H9 (cell line): ENCODE results near the gene EML4. TPM values are rescaled to one million over a fixed set of nuclear protein-coding genes. Genes with fewer than 3 reads are reported as not detected.

Experiments
- DNase-seq: peaks from one replicate; pipeline ENCODE4 v3.0.0-alpha.2; 2017
- H2AFZ ChIP-seq: one replicate; pipeline ENCODE4 v1.6.1; 2013; ENCODE audit warnings: mild to moderate bottlenecking, low read length, control low read depth, moderate library complexity
- H2AK5ac ChIP-seq: 2 replicates; pipeline ENCODE4 v1.6.1; 2013; ENCODE audit warnings: low read length, control low read depth, mixed read lengths; ENCODE audit not compliant: insufficient read length
- H2BK120ac ChIP-seq: one replicate; pipeline ENCODE4 v1.6.1; 2013; ENCODE audit warnings: low read depth, mild to moderate bottlenecking, low read length, control low read depth, inconsistent platforms; ENCODE audit not compliant: poor library complexity, severe bottlenecking
- H2BK12ac ChIP-seq: 2 replicates; pipeline ENCODE4 v1.6.1; 2013; ENCODE audit warnings: low read length, control low read depth, mixed read lengths, low read depth; ENCODE audit not compliant: insufficient read length
- H2BK15ac ChIP-seq: 2 replicates; pipeline ENCODE4 v1.6.1; 2013; ENCODE audit warnings: low read depth, low read length, control low read depth
- H2BK20ac ChIP-seq: one replicate; pipeline ENCODE4 v1.6.1; 2013; ENCODE audit warnings: low read depth, mild to moderate bottlenecking, low read length, control low read depth, inconsistent platforms; ENCODE audit not compliant: poor library complexity, severe bottlenecking
- H2BK5ac ChIP-seq: 2 replicates; pipeline ENCODE4 v1.6.1; 2013; ENCODE audit warnings: low read length, control low read depth, mixed read lengths; ENCODE audit not compliant: insufficient read length
- H3K14ac ChIP-seq: 2 replicates; pipeline ENCODE4 v1.6.1; 2013; ENCODE audit warnings: low read length, control low read depth; ENCODE audit not compliant: insufficient read depth
- H3K18ac ChIP-seq: 2 replicates; pipeline ENCODE4 v1.6.1; 2013; ENCODE audit warnings: low read depth, mild to moderate bottlenecking, mixed read lengths, low read length, control low read depth; ENCODE audit not compliant: insufficient read length
- H3K23ac ChIP-seq: 2 replicates; pipeline ENCODE4 v1.6.1; 2013; ENCODE audit warnings: low read length, control low read depth, mixed read lengths, low read depth; ENCODE audit not compliant: insufficient read length
- H3K23me2 ChIP-seq: 2 replicates; pipeline ENCODE4 v1.6.1; 2013; ENCODE audit warnings: low read depth, mild to moderate bottlenecking, mixed read lengths, low read length, control low read depth; ENCODE audit not compliant: insufficient read length, poor library complexity, severe bottlenecking
- H3K27ac ChIP-seq: 2 replicates; pipeline ENCODE4 v1.5.1; 2013; ENCODE audit warnings: low read length, control low read depth, mixed read lengths, low read depth; ENCODE audit not compliant: insufficient read length
- H3K27me3 ChIP-seq: 2 replicates; pipeline ENCODE4 v1.6.1; 2013; ENCODE audit warnings: low read length, control low read depth, inconsistent platforms; ENCODE audit not compliant: insufficient read depth
- H3K4ac ChIP-seq: 2 replicates; pipeline ENCODE4 v1.6.1; 2013; ENCODE audit warnings: low read depth, mild to moderate bottlenecking, control low read depth, inconsistent platforms, low read length, moderate library complexity
- H3K4me1 ChIP-seq: 2 replicates; pipeline ENCODE4 v1.6.1; 2013; ENCODE audit warnings: low read length, control low read depth, inconsistent platforms; ENCODE audit not compliant: insufficient read depth
- H3K4me2 ChIP-seq: 2 replicates; pipeline ENCODE4 v1.6.1; 2013; ENCODE audit warnings: low read length, control low read depth, mixed read lengths; ENCODE audit not compliant: insufficient read length, insufficient read depth
- H3K56ac ChIP-seq: 2 replicates; pipeline ENCODE4 v1.6.1; 2013; ENCODE audit warnings: low read depth, mild to moderate bottlenecking, mixed read lengths, low read length, control low read depth; ENCODE audit not compliant: insufficient read length
- H3K79me1 ChIP-seq: 2 replicates; pipeline ENCODE4 v1.6.1; 2013; ENCODE audit warnings: low read depth, mild to moderate bottlenecking, moderate library complexity, low read length, control low read depth, inconsistent platforms; ENCODE audit not compliant: insufficient read depth, poor library complexity, severe bottlenecking
- H3K79me2 ChIP-seq: 2 replicates; pipeline ENCODE4 v1.6.1; 2013; ENCODE audit warnings: low read length, control low read depth, inconsistent platforms; ENCODE audit not compliant: insufficient read depth
- H3K9ac ChIP-seq: 2 replicates; pipeline ENCODE4 v1.6.1; 2013; ENCODE audit warnings: low read length, control low read depth, mixed read lengths; ENCODE audit not compliant: insufficient read length; ENCODE audit errors: extremely low read depth
- H3K9me3 ChIP-seq: one replicate; pipeline ENCODE4 v1.6.1; 2013; ENCODE audit warnings: low read depth, low read length, inconsistent platforms; ENCODE audit not compliant: control insufficient read depth
- H3T11ph ChIP-seq: one replicate; pipeline ENCODE4 v1.6.1; 2013; ENCODE audit warnings: mild to moderate bottlenecking, low read length, control low read depth, inconsistent platforms
- H4K20me1 ChIP-seq: one replicate; pipeline ENCODE4 v1.6.1; 2013; ENCODE audit not compliant: control insufficient read depth, insufficient read length, insufficient read depth
- H4K5ac ChIP-seq: 2 replicates; pipeline ENCODE4 v1.6.1; 2013; ENCODE audit warnings: low read depth, mild to moderate bottlenecking, mixed read lengths, low read length, control low read depth; ENCODE audit not compliant: insufficient read length
- H4K8ac ChIP-seq: replicated peaks from 2 replicates; pipeline ENCODE4 v1.6.1; 2013; ENCODE audit warnings: low read length, control low read depth, mixed read lengths, low read depth; ENCODE audit not compliant: insufficient read length
- H4K91ac ChIP-seq: 2 replicates; pipeline ENCODE4 v1.6.1; 2013; ENCODE audit warnings: low read depth, mild to moderate bottlenecking, moderate library complexity, mixed read lengths, low read length, control low read depth; ENCODE audit not compliant: insufficient read length
- H3K27ac Mint-ChIP-seq, 3 experiments: 2 replicates in 2 of 3; 3 replicates in 1 of 3; pipeline ENCODE4 v1.8.0; 2020 to 2021; ENCODE audit warnings: mixed read lengths in 3 of 3, mild to moderate bottlenecking in 1 of 3, moderate library complexity in 1 of 3
- H3K27me3 Mint-ChIP-seq: 2 replicates; pipeline ENCODE4 v1.8.0; 2021; ENCODE audit warnings: low read depth, mild to moderate bottlenecking, moderate library complexity, mixed read lengths
- H3K36me3 Mint-ChIP-seq, 3 experiments: 2 replicates in 2 of 3; 3 replicates in 1 of 3; pipeline ENCODE4 v1.8.0; 2020 to 2021; ENCODE audit warnings: low read depth in 3 of 3, mixed read lengths in 3 of 3; ENCODE audit not compliant: insufficient read depth in 1 of 3
- H3K4me1 Mint-ChIP-seq, 2 experiments: 2 replicates each; pipeline ENCODE4 v1.8.0; 2020; ENCODE audit warnings: mixed read lengths in 2 of 2
- H3K4me3 Mint-ChIP-seq, 2 experiments: 2 replicates in 1 of 2; 3 replicates in 1 of 2; pipeline ENCODE4 v1.8.0; 2020 to 2021; ENCODE audit warnings: mild to moderate bottlenecking in 2 of 2, mixed read lengths in 2 of 2, moderate library complexity in 1 of 2
- H3K9me3 Mint-ChIP-seq, 2 experiments: 2 replicates in 1 of 2; 3 replicates in 1 of 2; pipeline ENCODE4 v1.8.0; 2020; ENCODE audit warnings: mild to moderate bottlenecking in 2 of 2, mixed read lengths in 2 of 2, moderate library complexity in 1 of 2
- CTCF ChIP-seq: fragments of 200-600 bp; sonication (generic); conservative IDR thresholded peaks from 3 replicates; pipeline ENCODE4 v1.8.0; 2021; ENCODE audit warnings: antibody characterized with exemption, mild to moderate bottlenecking
- WGBS: extraction: QIAGEN DNeasy Blood & Tissue Kit; methylation state at CpG from one replicate; pipeline ENCODE4 v1.1.7; 2013; ENCODE audit warnings: missing lambda C conversion rate, low lambda C conversion rate, mixed read lengths; ENCODE audit not compliant: insufficient read length; ENCODE audit errors: extremely low coverage; 5-methylcytosine and 5-hydroxymethylcytosine counted together
- total RNA-seq: library from RNA; stranded (reverse); gene quantifications from 2 replicates; pipeline ENCODE4 v1.2.1, GENCODE V29; 2021

Gene EML4
- total RNA-seq, 1 experiment from 2014 or later = 68.6 TPM

GRCh38 chr2:42207826-42208225, 38.7 kb downstream of the EML4 start:
- H4K5ac ChIP-seq = no peak overlapping the region
- H2AK5ac ChIP-seq = no peak overlapping the region
- no peak overlapping the region for H4K91ac ChIP-seq
- no peak overlapping the region for H2BK20ac ChIP-seq
- no peaks in the 10 kb centered on the region for H3K27me3 Mint-ChIP-seq
- no peak overlapping the region for H3K18ac ChIP-seq
- no CpG with 5 or more reads among the region's 5 CpGs for WGBS
- no peak overlapping the region for H2BK120ac ChIP-seq
- no peak for DNase-seq
- no peak overlapping the region for H3K27ac Mint-ChIP-seq
- no peak overlapping the region for H3K9ac ChIP-seq
- H3K79me2 ChIP-seq = peaks cover 5% of the 10 kb centered on the region; the same call in 1 of the 2 replicates
- H3K27me3 ChIP-seq = no peaks in the 10 kb centered on the region
- no peaks in the 10 kb centered on the region for H3K36me3 Mint-ChIP-seq
- H3K9me3 ChIP-seq = no peaks in the 10 kb centered on the region
- no peak overlapping the region for H3K4me2 ChIP-seq
- no peak overlapping the region for H3K56ac ChIP-seq
- no peak for TF ChIP-seq CTCF
- no peak overlapping the region for H3T11ph ChIP-seq
- H3K4ac ChIP-seq = no peak overlapping the region
- no peak overlapping the region for H3K14ac ChIP-seq
- no peaks in the 10 kb centered on the region for H3K23me2 ChIP-seq
- no peak overlapping the region for H3K27ac ChIP-seq
- no peak overlapping the region for H2BK5ac ChIP-seq
- peaks cover 3% of the 10 kb centered on the region for H3K79me1 ChIP-seq
- no peak overlapping the region for H3K4me3 Mint-ChIP-seq
- peaks cover 4 to 7% of the 10 kb centered on the region in 2 experiments; a peak in 3 of 4 replicates for H3K4me1 Mint-ChIP-seq
- H4K20me1 ChIP-seq = no peaks in the 10 kb centered on the region
- H4K8ac ChIP-seq = no peak overlapping the region
- H3K4me1 ChIP-seq = no peaks in the 10 kb centered on the region
- no peak overlapping the region for H2BK12ac ChIP-seq
- no peak overlapping the region for H2BK15ac ChIP-seq
- no peaks in the 10 kb centered on the region for H3K9me3 Mint-ChIP-seq
- no peak overlapping the region for H2AFZ ChIP-seq
- H3K23ac ChIP-seq = no peak overlapping the region
